ENCODE results near the gene FTO. TPM values are rescaled to one million over a fixed set of nuclear protein-coding genes. Genes with fewer than 3 reads are reported as not detected.

The FTO gene
- total RNA-seq, 1 donor from 2014 or later: 50.2 TPM

GRCh38 chr16:54116124-54116655 lies 412.2 kb downstream of the FTO start:
- TF ChIP-seq CTCF (IDR thresholded peaks at IDR 0.05): no peak
- Histone ChIP-seq H3K4me1 (no peaks in the 10 kb centered on the region), H3K36me3 (peaks cover 16 to 38% of the 10 kb centered on the region in 2 donors), H3K9me3 (no peaks in the 10 kb centered on the region), H3K27me3 (no peaks in the 10 kb centered on the region), H3K4me3 (no peak overlapping the region), H3K27ac (no peak overlapping the region)
- no peak for DNase-seq (ENCODE audit: low spot score in 2 of 2)
- intact Hi-C loops (cut with DNase I): no loop called here

- no peak overlapping the region for H3K27ac ChIP-seq
- H3K36me3 ChIP-seq: peaks cover 0 to 14% of the 10 kb centered on the region in 2 donors
- intact Hi-C loops (cut with DNase I): no loop called here
- DNase-seq (ENCODE audit: low spot score in 2 of 2): no peak
- no peak for TF ChIP-seq CTCF (IDR thresholded peaks at IDR 0.05)
- H3K4me1 ChIP-seq: no peaks in the 10 kb centered on the region
- H3K9me3 ChIP-seq: no peaks in the 10 kb centered on the region
- H3K27me3 ChIP-seq: no peaks in the 10 kb centered on the region
- H3K4me3 ChIP-seq: no peak overlapping the region
Observed at GRCh38 chr16:54118846-54119245, 414.9 kb downstream of the FTO start.

GRCh38 chr16:54120846-54121480 lies 417.0 kb downstream of the FTO start:
- no peak overlapping the region for H3K4me3 ChIP-seq
- no peaks in the 10 kb centered on the region for H3K27me3 ChIP-seq
- intact Hi-C loops (cut with DNase I): no loop called here
- H3K9me3 ChIP-seq: no peaks in the 10 kb centered on the region
- no peaks in the 10 kb centered on the region for H3K36me3 ChIP-seq
- no peaks in the 10 kb centered on the region for H3K4me1 ChIP-seq
- H3K27ac ChIP-seq: no peak overlapping the region
- DNase-seq (ENCODE audit: low spot score in 2 of 2): no peak
- TF ChIP-seq CTCF (IDR thresholded peaks at IDR 0.05): no peak

GRCh38 chr16:54121539-54122295 lies 417.8 kb downstream of the FTO start:
- Histone ChIP-seq H3K27ac (no peak overlapping the region), H3K9me3 (no peaks in the 10 kb centered on the region), H3K4me1 (no peaks in the 10 kb centered on the region), H3K36me3 (no peaks in the 10 kb centered on the region), H3K27me3 (no peaks in the 10 kb centered on the region), H3K4me3 (no peak overlapping the region)
- no peak for DNase-seq (ENCODE audit: low spot score in 2 of 2)
- TF ChIP-seq CTCF (IDR thresholded peaks at IDR 0.05): no peak
- intact Hi-C loops (cut with DNase I): no loop called here

- DNase-seq (ENCODE audit: low spot score in 2 of 2): no peak
- intact Hi-C loops (cut with DNase I): no loop called here
- Histone ChIP-seq H3K4me3 (no peak overlapping the region), H3K4me1 (no peaks in the 10 kb centered on the region), H3K27ac (no peak overlapping the region), H3K9me3 (no peaks in the 10 kb centered on the region), H3K27me3 (no peaks in the 10 kb centered on the region), H3K36me3 (no peaks in the 10 kb centered on the region)
- no peak for TF ChIP-seq CTCF (IDR thresholded peaks at IDR 0.05)
Observed at GRCh38 chr16:54123766-54124165, 419.8 kb downstream of the FTO start.
